Naive thymus-derived CD4-positive, alpha-beta T cell (primary cell): ENCODE measurements around the gene PPP1R26. TPM values are rescaled to one million over a fixed set of nuclear protein-coding genes. Genes with fewer than 3 reads are reported as not detected.

Source experiments
- ATAC-seq: fragments of 150-1000 bp; cut with Tn5 transposase; 2 replicates; pipeline ENCODE4 v1.10.0; 2021; ENCODE audit warnings: mild to moderate bottlenecking, moderate library complexity
- CTCF ChIA-PET: fragments of 350-600 bp; sonication (Branson Sonifier 250); formaldehyde crosslinking; loops from one replicate; lab custom pipeline; 2021; ENCODE audit warnings: antibody characterized with exemption; lab: Charles Lee
- POLR2A ChIA-PET: fragments of 350-600 bp; sonication (Branson Sonifier 250); formaldehyde crosslinking; loops from one replicate; lab custom pipeline; 2021; ENCODE audit warnings: antibody characterized with exemption, inconsistent platforms; lab: Charles Lee
- DNase-seq, 9 donors: peaks; one replicate each; pipeline versions ENCODE4 v3.0.0 to v3.0.0-alpha.2; 2020 to 2022; ENCODE audit warnings: mixed read lengths in 1 of 9
- H3K27ac ChIP-seq: one replicate; pipeline ENCODE4 v1.7.0; 2013; ENCODE audit warnings: mild to moderate bottlenecking, low read depth, low read length, moderate library complexity
- H3K27me3 ChIP-seq, 2 donors: one replicate each; pipeline ENCODE4 v1.7.0; 2013; ENCODE audit warnings: low read length in 2 of 2, mild to moderate bottlenecking in 2 of 2, moderate library complexity in 2 of 2; ENCODE audit not compliant: control insufficient read depth in 2 of 2, insufficient read depth in 2 of 2
- H3K36me3 ChIP-seq, 3 experiments: 1 replicate in 2 of 3; 2 replicates in 1 of 3; pipeline ENCODE4 v1.7.0; 2013; ENCODE audit warnings: low read length in 3 of 3, mild to moderate bottlenecking in 3 of 3, moderate library complexity in 1 of 3; ENCODE audit not compliant: insufficient read depth in 3 of 3, control insufficient read depth in 2 of 3
- H3K4me1 ChIP-seq, 2 donors: one replicate each; pipeline ENCODE4 v1.7.0; 2013; ENCODE audit warnings: low read length in 2 of 2, mild to moderate bottlenecking in 2 of 2, moderate library complexity in 1 of 2; ENCODE audit not compliant: control insufficient read depth in 2 of 2, insufficient read depth in 2 of 2
- H3K4me3 ChIP-seq: 2 replicates; pipeline ENCODE4 v1.7.0; 2013; ENCODE audit warnings: mild to moderate bottlenecking, low read length
- H3K9me3 ChIP-seq, 3 experiments: 1 replicate in 2 of 3; 2 replicates in 1 of 3; pipeline ENCODE4 v1.7.0; 2013; ENCODE audit warnings: low read length in 3 of 3; ENCODE audit not compliant: control insufficient read depth in 2 of 3
- H3K27ac Mint-ChIP-seq, 9 donors: one replicate each; pipeline ENCODE4 v1.8.0; 2020 to 2022; ENCODE audit warnings: mixed read lengths in 9 of 9, mild to moderate bottlenecking in 8 of 9, moderate library complexity in 5 of 9, inconsistent platforms in 2 of 9
- H3K27me3 Mint-ChIP-seq, 5 donors: one replicate each; pipeline ENCODE4 v1.8.0; 2021 to 2022; ENCODE audit warnings: mixed read lengths in 5 of 5, mild to moderate bottlenecking in 1 of 5
- H3K36me3 Mint-ChIP-seq, 5 donors: one replicate each; pipeline ENCODE4 v1.8.0; 2020 to 2022; ENCODE audit warnings: mixed read lengths in 5 of 5, mild to moderate bottlenecking in 3 of 5, inconsistent platforms in 1 of 5
- H3K4me1 Mint-ChIP-seq, 7 donors: one replicate each; pipeline ENCODE4 v1.8.0; 2020 to 2022; ENCODE audit warnings: mixed read lengths in 7 of 7, mild to moderate bottlenecking in 3 of 7, inconsistent platforms in 1 of 7
- H3K4me3 Mint-ChIP-seq, 10 donors: one replicate each; pipeline ENCODE4 v1.8.0; 2020 to 2022; ENCODE audit warnings: mild to moderate bottlenecking in 10 of 10, mixed read lengths in 10 of 10, moderate library complexity in 6 of 10, inconsistent platforms in 2 of 10
- H3K9me3 Mint-ChIP-seq, 11 donors: one replicate each; pipeline ENCODE4 v1.8.0; 2020 to 2022; ENCODE audit warnings: mixed read lengths in 11 of 11, mild to moderate bottlenecking in 4 of 11, inconsistent platforms in 1 of 11, moderate library complexity in 1 of 11
- intact Hi-C, 2 donors: fragments of 100-400 bp; cut with micrococcal nuclease; formaldehyde crosslinking; loops; one replicate each; pipeline ENCODE4 v1.15.1; 2023
- polyA plus RNA-seq, 2 donors: library from polyadenylated mRNA; unstranded; fragments of 300-500 nt; fragmentation: Illumina TruSeq; gene quantifications; one replicate each; pipeline ENCODE4 v1.2.3, GENCODE V29; 2021
- total RNA-seq, 6 experiments: library from RNA in 5 of 6; stranded (reverse) in 5 of 6; gene quantifications; 1 replicate in 5 of 6; 2 replicates in 1 of 6; pipeline ENCODE4 v1.2.3 and lab custom pipeline; 2021 to 2026

The PPP1R26 gene
- total and polyA plus RNA-seq, 7 experiments from 2014 or later: 0.05 to 5.6 (median 0.19) TPM; not detected in 2

GRCh38 chr9:135503371-135504261 lies 24.0 kb downstream of the PPP1R26 start:
- ATAC-seq (no peak), DNase-seq (no peak)
- ChIA-PET CTCF (no interaction called here), POLR2A (no interaction called here)
- peaks cover 0 to 45% (median 0%) of the 10 kb centered on the region in 3 experiments for H3K36me3 ChIP-seq
- peaks cover 0 to 8% (median 0%) of the 10 kb centered on the region in 3 experiments for H3K9me3 ChIP-seq
- H3K4me3 ChIP-seq: no peak overlapping the region
- peaks cover 0 to 10% (median 4%) of the 10 kb centered on the region in 11 donors for H3K9me3 Mint-ChIP-seq
- peaks cover 12 to 41% (median 18%) of the 10 kb centered on the region in 7 donors for H3K4me1 Mint-ChIP-seq
- H3K4me1 ChIP-seq: peaks cover 10 to 14% of the 10 kb centered on the region in 2 donors
- no peak overlapping the region for H3K27ac ChIP-seq
- peak overlapping the region in 1 of 9 donors; percentile 17 for H3K27ac Mint-ChIP-seq
- intact Hi-C loops: loop anchor here in 1 of 2 donors (5.0 to 10.0 kb wide), 2 partner anchors 1046 to 1339 kb away; partner anchors contain the start of gene RNU6ATAC
- no peaks in the 10 kb centered on the region for H3K27me3 Mint-ChIP-seq
- peak overlapping the region in 8 of 10 donors; percentile 3 to 92 (median 76) for H3K4me3 Mint-ChIP-seq
- no peaks in the 10 kb centered on the region for H3K27me3 ChIP-seq
- peaks cover under 1 to 17% (median 8%) of the 10 kb centered on the region in 5 donors for H3K36me3 Mint-ChIP-seq

GRCh38 chr9:135504262-135505243 lies 25.0 kb downstream of the PPP1R26 start:
- Histone ChIP-seq H3K4me3 (no peak overlapping the region), H3K27me3 (no peaks in the 10 kb centered on the region), H3K4me1 (peaks cover 10 to 14% of the 10 kb centered on the region in 2 donors), H3K27ac (no peak overlapping the region), H3K36me3 (peaks cover 0 to 45% (median 0%) of the 10 kb centered on the region in 3 experiments), H3K9me3 (peaks cover 0 to 12% (median 0%) of the 10 kb centered on the region in 3 experiments)
- no peak overlapping the region for H3K4me3 Mint-ChIP-seq
- POLR2A ChIA-PET: no interaction called here
- no peak overlapping the region for H3K27ac Mint-ChIP-seq
- ATAC-seq (peak; percentile 35), DNase-seq (peak in 8 of 9 donors; percentile 32 to 57 (median 39))
- CTCF ChIA-PET: interaction anchor here (1.3 kb wide), 1 partner anchor 15 kb away, joined by 4 read pairs; no protein-coding TSS in a partner anchor
- peaks cover 5 to 19% (median 10%) of the 10 kb centered on the region in 11 donors for H3K9me3 Mint-ChIP-seq
- H3K36me3 Mint-ChIP-seq: peaks cover 3 to 23% (median 11%) of the 10 kb centered on the region in 5 donors
- intact Hi-C loops: loop anchor here in 1 of 2 donors (5.0 to 10.0 kb wide), 2 partner anchors 1047 to 1340 kb away; partner anchors contain the start of gene RNU6ATAC
- H3K27me3 Mint-ChIP-seq: peaks cover 0 to 5% (median 0%) of the 10 kb centered on the region in 5 donors
- H3K4me1 Mint-ChIP-seq: peaks cover 12 to 34% (median 18%) of the 10 kb centered on the region in 7 donors

- ChIA-PET CTCF (interaction anchor here (1.3 kb wide), 1 partner anchor 16 kb away, joined by 4 read pairs; no protein-coding TSS in a partner anchor), POLR2A (no interaction called here)
- Mint-ChIP-seq H3K27me3 (peaks cover 0 to 6% (median 0%) of the 10 kb centered on the region in 5 donors), H3K9me3 (peaks cover 5 to 22% (median 11%) of the 10 kb centered on the region in 11 donors), H3K36me3 (peaks cover 3 to 23% (median 11%) of the 10 kb centered on the region in 5 donors), H3K27ac (no peak overlapping the region), H3K4me3 (no peak overlapping the region), H3K4me1 (peaks cover 12 to 34% (median 18%) of the 10 kb centered on the region in 7 donors)
- H3K4me3 ChIP-seq: no peak overlapping the region
- DNase-seq (no peak), ATAC-seq (no peak)
- no peak overlapping the region for H3K27ac ChIP-seq
- intact Hi-C loops: loop anchor here in 1 of 2 donors (10.0 kb wide), 1 partner anchor 1341 kb away; the partner anchor contains the start of gene RNU6ATAC
- H3K36me3 ChIP-seq: peaks cover 0 to 39% (median 0%) of the 10 kb centered on the region in 3 experiments
- no peaks in the 10 kb centered on the region for H3K27me3 ChIP-seq
- peaks cover 0 to 12% (median 0%) of the 10 kb centered on the region in 3 experiments for H3K9me3 ChIP-seq
- H3K4me1 ChIP-seq: peaks cover 10 to 14% of the 10 kb centered on the region in 2 donors
Measured at GRCh38 chr9:135505406-135506187, 26.0 kb downstream of the PPP1R26 start.

- Histone ChIP-seq H3K9me3 (peaks cover 0 to 12% (median 0%) of the 10 kb centered on the region in 3 experiments), H3K27ac (no peak overlapping the region), H3K36me3 (peaks cover 0 to 35% (median 0%) of the 10 kb centered on the region in 3 experiments), H3K4me1 (peaks cover 6 to 9% of the 10 kb centered on the region in 2 donors), H3K27me3 (no peaks in the 10 kb centered on the region), H3K4me3 (no peak overlapping the region)
- ChIA-PET POLR2A (no interaction called here), CTCF (interaction anchor here (1.3 kb wide), 1 partner anchor 17 kb away, joined by 4 read pairs; no protein-coding TSS in a partner anchor)
- Mint-ChIP-seq H3K4me1 (peaks cover 11 to 32% (median 19%) of the 10 kb centered on the region in 7 donors), H3K4me3 (no peak overlapping the region), H3K36me3 (peaks cover 3 to 23% (median 11%) of the 10 kb centered on the region in 5 donors), H3K27me3 (peaks cover 0 to 6% (median 0%) of the 10 kb centered on the region in 5 donors), H3K9me3 (peaks cover 5 to 28% (median 11%) of the 10 kb centered on the region in 11 donors), H3K27ac (no peak overlapping the region)
- intact Hi-C loops: loop anchor here in 1 of 2 donors (10.0 kb wide), 1 partner anchor 1342 kb away; the partner anchor contains the start of gene RNU6ATAC
- DNase-seq (no peak), ATAC-seq (no peak)
Measured at GRCh38 chr9:135506327-135507103, 26.9 kb downstream of the PPP1R26 start.
